Lung (tissue), 12 donors: ENCODE measurements around the gene VLDLR. TPM values are rescaled to one million over a fixed set of nuclear protein-coding genes. Genes with fewer than 3 reads are reported as not detected.
"Not testable (repeated sequence)": the region's sequence is repeated elsewhere in the genome, so short reads cannot be mapped to it uniquely, and the experiment has no call there.

Experiments
- ATAC-seq: fragments of 200-7000 bp; cut with Tn5 transposase; one replicate; pipeline ENCODE4 v1.9.1; 2020; ENCODE audit warnings: moderate number of reproducible peaks; ENCODE audit not compliant: insufficient read depth, low FRiP score
- DNase-seq, 3 donors: peaks; one replicate each; pipeline ENCODE4 v3.0.0-alpha.2; 2013 to 2017
- H3K27ac ChIP-seq, 2 donors: one replicate each; pipeline ENCODE4 v1.5.1; 2013; ENCODE audit warnings: mild to moderate bottlenecking in 2 of 2, moderate library complexity in 2 of 2, control low read depth in 1 of 2, inconsistent platforms in 1 of 2, low read depth in 1 of 2, low read length in 1 of 2
- H3K27me3 ChIP-seq, 3 donors: one replicate each; pipeline ENCODE4 v1.5.1; 2013; ENCODE audit warnings: low read length in 2 of 3; ENCODE audit not compliant: control insufficient read depth in 3 of 3, insufficient read depth in 3 of 3
- H3K36me3 ChIP-seq, 4 donors: one replicate each; pipeline ENCODE4 v1.5.1; 2013; ENCODE audit warnings: low read length in 4 of 4, mild to moderate bottlenecking in 1 of 4, moderate library complexity in 1 of 4; ENCODE audit not compliant: control insufficient read depth in 4 of 4, insufficient read depth in 4 of 4
- H3K4me1 ChIP-seq, 5 donors: one replicate each; pipeline ENCODE4 v1.5.1; 2013; ENCODE audit warnings: low read length in 5 of 5, mild to moderate bottlenecking in 2 of 5, moderate library complexity in 1 of 5; ENCODE audit not compliant: control insufficient read depth in 5 of 5, insufficient read depth in 5 of 5
- H3K4me3 ChIP-seq: one replicate; pipeline ENCODE4 v1.5.1; 2013; ENCODE audit warnings: mild to moderate bottlenecking, control low read depth, moderate library complexity
- H3K9ac ChIP-seq, 2 donors: one replicate each; pipeline ENCODE4 v1.5.1; 2013; ENCODE audit warnings: low read length in 2 of 2, control low read depth in 1 of 2; ENCODE audit not compliant: insufficient read depth in 1 of 2
- H3K9me3 ChIP-seq, 4 donors: one replicate each; pipeline ENCODE4 v1.5.1; 2013; ENCODE audit warnings: low read length in 3 of 4, mild to moderate bottlenecking in 1 of 4, moderate library complexity in 1 of 4; ENCODE audit not compliant: control insufficient read depth in 4 of 4, insufficient read depth in 3 of 4
- WGBS, 2 donors: extraction: QIAGEN DNeasy Blood & Tissue Kit; methylation state at CpG; one replicate each; pipeline ENCODE4 v1.1.7; 2013; 5-methylcytosine and 5-hydroxymethylcytosine counted together
- polyA plus RNA-seq, 2 donors: library from polyadenylated mRNA; stranded (reverse); fragments of 200-250 nt; gene quantifications; one replicate each; pipeline ENCODE4 v1.2.1, GENCODE V29; 2013
- total RNA-seq, 2 donors: library from RNA; depleted of rRNA in 1 of 2; stranded (reverse); fragments of >200 nt in 1 of 2; gene quantifications; one replicate each; pipeline ENCODE4 v1.2.1, GENCODE V29; 2014 to 2021
- TF ChIP-seq, protein P1 (sequence below): IDR thresholded peaks from 2 replicates; pipeline ENCODE4 v1.5.1; 2012; ENCODE audit warnings: mild to moderate bottlenecking; ENCODE audit errors: control extremely low read depth, extremely low read depth
- donor health status: control.
- donor health status: control.
- donor health status: Bipolar disorder and iron deficiency.
- donor health status: healthy.
- donor health status: DM: yes; HTN: yes; CAD: no.

VLDLR gene
- total and polyA plus RNA-seq, 4 donors: 5.7 to 32.3 (median 14.6) TPM

DNA sequence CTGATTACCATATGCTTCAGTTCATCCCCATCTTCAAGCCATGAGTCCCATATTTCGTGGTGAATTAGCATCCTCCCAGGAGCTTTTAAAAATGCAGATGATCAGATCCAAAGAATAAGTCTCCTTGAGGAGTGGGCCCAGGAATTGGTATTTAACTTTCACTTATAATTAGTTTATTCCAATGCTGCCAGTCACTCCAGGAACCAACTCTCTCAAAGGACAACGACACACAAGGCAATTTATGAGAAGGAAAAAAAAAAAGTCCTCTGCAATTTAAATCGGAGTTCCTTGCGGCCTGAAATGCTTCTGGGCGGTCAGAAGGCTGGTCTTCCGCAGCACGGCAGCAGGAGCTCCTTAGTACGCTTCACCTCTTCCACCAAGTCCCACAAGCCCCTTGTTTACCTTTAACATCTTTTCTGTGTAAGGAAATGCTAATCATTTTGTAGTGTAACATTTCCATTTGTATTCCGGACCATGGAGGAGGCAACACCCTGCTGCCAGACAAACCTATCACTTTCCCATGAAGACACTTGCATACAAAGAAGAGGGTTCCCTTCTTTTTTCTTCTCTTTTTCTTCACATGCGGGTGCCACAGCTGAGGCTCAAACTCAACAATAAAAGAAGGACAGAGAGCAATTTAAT, 79.4 kb downstream of the VLDLR start:
- TF ChIP-seq, protein P1, sequence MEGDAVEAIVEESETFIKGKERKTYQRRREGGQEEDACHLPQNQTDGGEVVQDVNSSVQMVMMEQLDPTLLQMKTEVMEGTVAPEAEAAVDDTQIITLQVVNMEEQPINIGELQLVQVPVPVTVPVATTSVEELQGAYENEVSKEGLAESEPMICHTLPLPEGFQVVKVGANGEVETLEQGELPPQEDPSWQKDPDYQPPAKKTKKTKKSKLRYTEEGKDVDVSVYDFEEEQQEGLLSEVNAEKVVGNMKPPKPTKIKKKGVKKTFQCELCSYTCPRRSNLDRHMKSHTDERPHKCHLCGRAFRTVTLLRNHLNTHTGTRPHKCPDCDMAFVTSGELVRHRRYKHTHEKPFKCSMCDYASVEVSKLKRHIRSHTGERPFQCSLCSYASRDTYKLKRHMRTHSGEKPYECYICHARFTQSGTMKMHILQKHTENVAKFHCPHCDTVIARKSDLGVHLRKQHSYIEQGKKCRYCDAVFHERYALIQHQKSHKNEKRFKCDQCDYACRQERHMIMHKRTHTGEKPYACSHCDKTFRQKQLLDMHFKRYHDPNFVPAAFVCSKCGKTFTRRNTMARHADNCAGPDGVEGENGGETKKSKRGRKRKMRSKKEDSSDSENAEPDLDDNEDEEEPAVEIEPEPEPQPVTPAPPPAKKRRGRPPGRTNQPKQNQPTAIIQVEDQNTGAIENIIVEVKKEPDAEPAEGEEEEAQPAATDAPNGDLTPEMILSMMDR: no peak
- no peaks in the 10 kb centered on the region for H3K9me3 ChIP-seq
- H3K27ac ChIP-seq: no peak overlapping the region
- H3K27me3 ChIP-seq: no peaks in the 10 kb centered on the region
- 87 to 88% methylated on average over 10 of the region's 10 CpGs for WGBS, 2 donors
- no peak for DNase-seq
- H3K4me3 ChIP-seq: no peak overlapping the region
- no peak for ATAC-seq
- H3K9ac ChIP-seq: no peak overlapping the region
- peaks cover 0 to 2% (median 0%) of the 10 kb centered on the region in 5 donors for H3K4me1 ChIP-seq
- H3K36me3 ChIP-seq: peaks cover 0 to 3% (median 0%) of the 10 kb centered on the region in 4 donors

- H3K36me3 ChIP-seq: peaks cover 0 to 3% (median 0%) of the 10 kb centered on the region in 4 donors
- H3K9ac ChIP-seq: no peak overlapping the region
- peaks cover 0 to 2% (median 0%) of the 10 kb centered on the region in 5 donors for H3K4me1 ChIP-seq
- no peak overlapping the region for H3K27ac ChIP-seq
- H3K4me3 ChIP-seq: no peak overlapping the region
- DNase-seq (no peak), ATAC-seq (no peak)
- H3K27me3 ChIP-seq: no peaks in the 10 kb centered on the region
- TF ChIP-seq, protein P1: no peak
- H3K9me3 ChIP-seq: no peaks in the 10 kb centered on the region
These were observed 82.9 kb downstream of the VLDLR start for GRCh38 chr9:2704504-2704903.

DNA sequence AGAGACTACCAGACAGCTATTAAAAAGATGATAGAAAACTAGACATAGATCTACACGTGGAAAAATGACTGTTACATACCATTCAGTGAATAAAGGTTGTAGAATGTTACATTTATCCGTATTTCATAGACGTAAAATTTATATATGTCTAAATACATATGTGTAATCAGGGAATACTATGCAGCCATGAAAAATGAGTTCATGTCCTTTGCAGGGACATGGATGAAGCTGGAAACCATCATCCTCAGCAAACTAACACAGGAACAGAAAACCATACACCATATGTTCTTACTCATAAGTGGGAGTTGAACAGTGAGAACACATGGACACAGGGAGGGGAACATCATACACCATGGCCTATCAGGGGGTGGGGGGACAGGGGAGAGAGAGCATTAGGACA, 85.7 kb downstream of the VLDLR start:
- DNase-seq, H3K36me3 ChIP-seq, H3K9ac ChIP-seq, H3K4me1 ChIP-seq, ATAC-seq, H3K27ac ChIP-seq, H3K9me3 ChIP-seq, H3K27me3 ChIP-seq, H3K4me3 ChIP-seq: not testable (repeated sequence)
- WGBS, 2 donors: 97% methylated on average over 3 of the region's 3 CpGs

Other genes starting within 250 kb of the VLDLR start
- not detected for gene KCNV2, start 95.7 kb downstream of the VLDLR start, total RNA-seq
- not detected for gene KCNV2, start 95.7 kb downstream of the VLDLR start, polyA plus RNA-seq
- gene PUM3, start 222.3 kb downstream of the VLDLR start, total RNA-seq: 10 to 100 TPM; 36.7 to 41.7 TPM
- 10 to 100 TPM; 29.1 to 38.2 TPM for gene PUM3, start 222.3 kb downstream of the VLDLR start, polyA plus RNA-seq